NCI-H2196 treated with DMSO at 0.1 percent for 48 hours (cell line): ENCODE results near the gene NDUFB2.
"Not testable (repeated sequence)": the region's sequence is repeated elsewhere in the genome, so short reads cannot be mapped to it uniquely, and the experiment has no call there.

Experiments used
- DNase-seq: peaks from one replicate; lab custom pipeline; 2025; ENCODE audit not compliant: unreplicated experiment; lab: John Stamatoyannopoulos, UW

NDUFB2 gene

GRCh38 chr7:140689199-140690152, 7.0 kb upstream of the NDUFB2 start:
- DNase-seq = no peak

- DNase-seq = no peak
These were observed 5.0 kb upstream of the NDUFB2 start for GRCh38 chr7:140691376-140692045.

GRCh38 chr7:140693849-140694248, 2.7 kb upstream of the NDUFB2 start:
- not testable (repeated sequence) for DNase-seq

- DNase-seq = no peak
These were observed 1.9 kb upstream of the NDUFB2 start for GRCh38 chr7:140694592-140694991.

- no peak for DNase-seq
These were observed 1.1 kb upstream of the NDUFB2 start for GRCh38 chr7:140695381-140695780.

DNA sequence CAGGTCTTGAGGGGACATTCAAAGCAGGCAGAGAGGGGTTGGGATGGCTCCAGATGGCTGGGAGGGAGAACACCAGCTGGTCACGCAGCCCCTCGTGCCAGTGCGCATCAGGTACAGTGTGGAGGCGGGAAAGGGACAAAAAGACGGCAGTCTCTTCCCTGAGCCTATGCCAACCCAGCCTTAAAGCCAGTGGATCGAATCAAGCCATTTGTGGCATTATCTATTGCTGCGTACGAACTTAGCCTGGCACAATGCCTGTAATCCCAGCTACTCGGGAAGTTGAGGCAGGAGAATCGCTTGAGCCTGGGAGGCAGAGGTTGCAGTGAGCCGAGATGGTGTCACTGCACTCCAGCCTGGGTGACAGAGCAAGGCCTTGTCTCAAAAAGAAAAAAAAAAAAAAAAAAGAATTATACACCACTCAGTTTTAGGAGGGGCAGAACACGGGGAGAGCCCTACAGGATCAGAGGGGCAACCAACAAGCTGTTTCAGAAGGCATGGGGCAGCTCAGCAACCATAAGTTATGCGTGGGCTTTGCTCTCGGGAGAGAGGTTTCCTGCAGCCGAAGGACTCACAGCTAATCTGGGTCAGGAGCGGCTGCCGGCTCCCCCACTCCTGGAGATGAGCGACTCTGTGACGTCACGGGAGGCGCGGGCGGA, 356 bp upstream of the NDUFB2 start:
- no peak for DNase-seq

DNA sequence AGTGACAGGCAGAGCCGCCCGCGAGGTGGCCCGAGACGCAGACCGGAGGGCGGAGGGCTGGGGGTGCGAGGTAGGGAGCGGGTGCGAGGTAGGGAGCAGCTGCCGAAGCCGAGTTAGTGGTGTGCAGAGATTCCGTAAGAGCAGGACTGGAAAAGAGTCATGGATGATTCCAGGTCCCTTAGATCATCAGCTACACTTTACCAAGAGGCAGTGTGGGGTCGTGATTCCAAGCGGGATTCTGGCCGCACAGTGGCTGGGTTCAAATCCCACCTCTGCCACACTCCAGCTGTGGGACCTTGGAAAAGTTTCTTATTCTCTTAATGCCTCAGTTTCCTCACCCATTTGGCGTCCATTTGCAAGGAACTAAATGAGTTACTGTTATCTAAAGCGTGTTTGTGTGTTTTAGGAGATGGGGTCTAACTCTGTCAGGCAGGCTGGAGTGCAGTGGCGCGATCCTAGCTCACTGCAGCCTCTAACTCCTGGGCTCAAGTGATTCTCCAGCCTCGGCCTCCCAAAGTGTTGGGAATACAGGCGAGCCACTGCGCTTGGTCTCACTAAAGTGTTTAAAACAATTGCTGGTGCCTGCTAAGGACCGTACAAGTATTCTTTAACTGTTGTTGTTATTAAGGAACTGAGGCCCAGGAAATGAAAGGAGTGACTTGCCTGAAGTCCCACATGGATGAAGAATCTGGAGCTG, 1.1 kb downstream of the NDUFB2 start:
- DNase-seq = no peak

DNA sequence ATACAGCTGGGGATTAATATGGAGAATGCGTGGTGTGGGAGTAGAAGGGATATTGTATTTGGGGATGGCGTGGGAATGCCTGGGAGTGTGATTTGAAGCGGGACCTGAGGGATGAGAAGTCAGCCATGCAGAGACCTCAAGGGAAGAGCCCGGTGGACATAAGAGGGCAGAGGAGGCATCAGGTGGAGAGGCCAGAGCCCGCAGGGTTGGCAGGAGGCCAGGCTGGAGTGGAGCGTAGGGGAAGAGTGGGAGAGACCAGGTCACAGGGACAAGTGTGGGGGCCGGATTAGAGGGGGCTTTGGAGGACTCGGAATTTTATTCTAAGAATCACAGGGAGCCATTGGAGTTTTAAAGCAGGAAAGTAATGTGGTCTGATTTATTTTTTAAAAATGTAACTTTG, 2.0 kb downstream of the NDUFB2 start:
- DNase-seq = no peak

GRCh38 chr7:140702774-140703173, 6.3 kb downstream of the NDUFB2 start:
- DNase-seq = no peak

- no peak for DNase-seq
These were observed 7.7 kb downstream of the NDUFB2 start for GRCh38 chr7:140704205-140704604.

- no peak for DNase-seq
These were observed 10.6 kb downstream of the NDUFB2 start for GRCh38 chr7:140707132-140707531.

DNA sequence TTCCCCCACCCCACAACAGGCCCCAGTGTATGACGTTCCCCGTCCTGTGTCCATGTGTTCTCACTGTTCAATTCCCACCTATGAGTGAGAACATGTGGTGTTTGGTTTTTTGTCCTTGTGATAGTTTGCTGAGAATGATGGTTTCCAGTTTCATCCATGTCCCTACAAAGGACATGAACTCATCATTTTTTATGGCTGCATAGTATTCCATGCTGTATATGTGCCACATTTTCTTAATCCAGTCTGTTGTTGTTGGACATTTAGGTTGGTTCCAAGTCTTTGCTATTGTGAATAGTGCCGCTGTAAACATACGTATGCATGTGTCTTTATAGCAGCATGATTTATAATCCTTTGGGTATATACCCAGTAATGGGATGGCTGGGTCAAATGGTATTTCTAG, 12.3 kb downstream of the NDUFB2 start:
- DNase-seq = not testable (repeated sequence)

GRCh38 chr7:140712392-140712791, 15.9 kb downstream of the NDUFB2 start:
- not testable (repeated sequence) for DNase-seq

DNA sequence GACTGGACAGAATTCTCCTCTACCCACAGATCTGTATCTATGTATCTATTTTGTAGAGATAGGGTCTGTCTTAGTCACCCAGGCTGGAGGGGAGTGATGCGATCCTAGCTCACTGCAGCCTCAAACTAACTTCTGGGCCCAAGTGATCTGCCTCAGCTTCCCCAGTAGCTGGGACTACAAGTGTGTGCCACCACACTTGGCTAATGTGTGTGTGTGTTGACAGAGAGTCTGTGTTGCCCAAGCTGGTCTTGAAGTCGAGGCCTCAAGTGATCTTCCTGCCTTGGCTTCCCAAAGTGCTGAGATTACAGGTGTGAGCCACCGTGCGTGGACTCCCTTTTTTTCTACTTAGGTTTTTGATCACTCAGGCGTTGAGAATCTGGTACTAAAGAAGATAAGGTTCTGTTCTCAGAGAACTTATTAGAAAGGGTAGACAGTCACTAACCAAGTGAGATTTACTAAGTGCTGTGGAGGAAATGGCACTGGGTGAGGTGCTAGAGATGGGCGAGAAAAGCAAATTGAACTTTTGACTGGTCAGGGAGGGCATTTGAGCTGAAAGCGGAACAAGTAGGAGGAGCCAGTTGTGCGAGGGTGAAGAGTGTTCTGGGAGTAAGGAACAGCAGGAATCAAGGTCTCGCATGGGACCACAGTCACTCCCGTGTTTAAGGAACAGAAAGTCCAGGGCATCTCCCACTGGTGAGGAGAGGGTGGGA, 18.0 kb downstream of the NDUFB2 start:
- DNase-seq = no peak

GRCh38 chr7:140719721-140720120, 23.2 kb downstream of the NDUFB2 start:
- no peak for DNase-seq

- DNase-seq = no peak
These were observed 25.7 kb downstream of the NDUFB2 start for GRCh38 chr7:140722254-140722653.

- DNase-seq = no peak
These were observed 26.5 kb downstream of the NDUFB2 start for GRCh38 chr7:140723006-140723405.

GRCh38 chr7:140723574-140723973, 27.1 kb downstream of the NDUFB2 start:
- DNase-seq = no peak

DNA sequence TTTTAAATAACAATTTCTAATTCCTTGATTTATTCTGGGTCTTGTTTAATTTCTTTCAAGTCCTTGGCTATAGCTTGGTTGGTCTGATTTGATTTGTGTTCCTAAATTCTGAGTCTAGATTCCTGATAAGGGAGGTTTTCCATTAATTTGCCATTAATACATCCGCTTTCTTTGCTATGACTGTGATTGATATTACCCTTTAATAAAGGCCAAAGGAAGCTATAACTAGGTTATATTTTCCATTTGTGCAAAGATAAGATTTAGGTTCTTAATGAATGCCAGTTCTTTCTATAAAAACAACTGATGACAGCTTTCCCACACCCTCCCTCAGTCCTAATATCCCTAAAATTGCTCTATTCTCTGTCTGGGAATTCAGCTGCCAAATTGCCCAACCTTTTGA, 28.2 kb downstream of the NDUFB2 start:
- DNase-seq = no peak

DNA sequence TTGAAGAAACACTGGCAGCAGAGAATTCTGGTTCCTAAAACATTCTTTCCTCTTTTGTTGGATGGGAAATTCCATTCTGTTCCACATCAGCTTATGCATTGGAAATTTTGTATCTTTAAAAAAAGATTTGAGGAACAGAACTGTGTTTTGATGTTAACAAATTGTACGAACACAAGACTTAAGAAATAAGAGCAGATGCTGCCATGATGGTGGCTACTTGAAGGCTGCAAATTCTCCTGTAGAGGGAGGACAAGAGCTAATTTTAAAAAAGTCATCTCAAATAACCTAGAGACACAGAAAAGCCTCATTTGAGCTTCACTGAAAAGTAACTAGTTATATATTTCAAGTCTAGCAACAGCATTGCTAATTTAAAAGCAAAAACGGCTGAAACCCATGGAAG, 29.8 kb downstream of the NDUFB2 start:
- no peak for DNase-seq

GRCh38 chr7:140732416-140732815, 35.9 kb downstream of the NDUFB2 start:
- no peak for DNase-seq
